ENCODE measurements around the gene ST6GALNAC4. TPM values are rescaled to one million over a fixed set of nuclear protein-coding genes. Genes with fewer than 3 reads are reported as not detected.

Gene ST6GALNAC4
- total RNA-seq, 1 experiment from 2014 or later = 25.7 TPM

DNA sequence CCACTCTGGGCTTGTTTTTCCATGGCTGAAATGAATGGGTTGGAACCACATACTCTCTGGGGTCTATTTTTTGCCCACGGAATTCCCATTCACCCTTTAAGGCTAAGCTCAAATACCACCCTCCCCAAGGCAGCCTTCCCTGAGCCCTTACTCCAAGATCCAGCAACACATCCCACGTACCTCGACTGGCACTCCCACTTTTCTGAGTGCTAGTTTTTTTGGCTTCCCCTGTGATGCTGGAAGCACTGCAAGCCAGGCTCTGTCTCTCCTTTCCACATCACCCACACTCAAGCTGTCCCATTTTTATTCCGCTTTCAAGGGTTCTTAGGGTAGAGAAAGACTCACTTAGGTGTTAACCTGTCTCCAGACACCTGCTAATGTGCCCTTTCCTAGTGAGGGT is 23.4 kb downstream of the ST6GALNAC4 start:
- ChIA-PET CTCF (no interaction called here), POLR2A (no interaction called here)
- H3K9me3 Mint-ChIP-seq = peaks cover 6% of the 10 kb centered on the region; the same call in 1 of the 2 replicates
- no peak for ATAC-seq
- no peaks in the 10 kb centered on the region for H3K27me3 Mint-ChIP-seq (ENCODE audit: low read depth)
- no peak for DNase-seq (ENCODE audit: low spot score)
- no peak for TF ChIP-seq ZBTB21 (CRISPR knock-in tag; IDR thresholded peaks at IDR 0.05; ENCODE audit: borderline replicate concordance)
- no peak for TF ChIP-seq HMGA2 (CRISPR knock-in tag; IDR thresholded peaks at IDR 0.05)
- TF ChIP-seq RELA (CRISPR knock-in tag; IDR thresholded peaks at IDR 0.05; ENCODE audit: borderline replicate concordance) = no peak
- TF ChIP-seq, protein P1, sequence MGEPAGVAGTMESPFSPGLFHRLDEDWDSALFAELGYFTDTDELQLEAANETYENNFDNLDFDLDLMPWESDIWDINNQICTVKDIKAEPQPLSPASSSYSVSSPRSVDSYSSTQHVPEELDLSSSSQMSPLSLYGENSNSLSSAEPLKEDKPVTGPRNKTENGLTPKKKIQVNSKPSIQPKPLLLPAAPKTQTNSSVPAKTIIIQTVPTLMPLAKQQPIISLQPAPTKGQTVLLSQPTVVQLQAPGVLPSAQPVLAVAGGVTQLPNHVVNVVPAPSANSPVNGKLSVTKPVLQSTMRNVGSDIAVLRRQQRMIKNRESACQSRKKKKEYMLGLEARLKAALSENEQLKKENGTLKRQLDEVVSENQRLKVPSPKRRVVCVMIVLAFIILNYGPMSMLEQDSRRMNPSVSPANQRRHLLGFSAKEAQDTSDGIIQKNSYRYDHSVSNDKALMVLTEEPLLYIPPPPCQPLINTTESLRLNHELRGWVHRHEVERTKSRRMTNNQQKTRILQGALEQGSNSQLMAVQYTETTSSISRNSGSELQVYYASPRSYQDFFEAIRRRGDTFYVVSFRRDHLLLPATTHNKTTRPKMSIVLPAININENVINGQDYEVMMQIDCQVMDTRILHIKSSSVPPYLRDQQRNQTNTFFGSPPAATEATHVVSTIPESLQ (CRISPR knock-in tag; IDR thresholded peaks at IDR 0.05) = no peak
- no peak for TF ChIP-seq JUN (CRISPR knock-in tag; IDR thresholded peaks at IDR 0.05)
- TF ChIP-seq E2F1 (CRISPR knock-in tag; IDR thresholded peaks at IDR 0.05) = no peak
- TF ChIP-seq ETV6 (CRISPR knock-in tag; IDR thresholded peaks at IDR 0.05) = no peak
- TF ChIP-seq, protein P2, sequence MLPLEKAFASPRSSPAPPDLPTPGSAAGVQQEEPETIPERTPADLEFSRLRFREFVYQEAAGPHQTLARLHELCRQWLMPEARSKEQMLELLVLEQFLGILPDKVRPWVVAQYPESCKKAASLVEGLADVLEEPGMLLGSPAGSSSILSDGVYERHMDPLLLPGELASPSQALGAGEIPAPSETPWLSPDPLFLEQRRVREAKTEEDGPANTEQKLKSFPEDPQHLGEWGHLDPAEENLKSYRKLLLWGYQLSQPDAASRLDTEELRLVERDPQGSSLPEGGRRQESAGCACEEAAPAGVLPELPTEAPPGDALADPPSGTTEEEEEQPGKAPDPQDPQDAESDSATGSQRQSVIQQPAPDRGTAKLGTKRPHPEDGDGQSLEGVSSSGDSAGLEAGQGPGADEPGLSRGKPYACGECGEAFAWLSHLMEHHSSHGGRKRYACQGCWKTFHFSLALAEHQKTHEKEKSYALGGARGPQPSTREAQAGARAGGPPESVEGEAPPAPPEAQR (CRISPR knock-in tag; IDR thresholded peaks at IDR 0.05) = no peak
- no peak for TF ChIP-seq GABPB1 (CRISPR knock-in tag; IDR thresholded peaks at IDR 0.05)
- TF ChIP-seq OVOL2 (CRISPR knock-in tag; IDR thresholded peaks at IDR 0.05; ENCODE audit: borderline replicate concordance) = no peak
- TF ChIP-seq TCF7 (CRISPR knock-in tag; IDR thresholded peaks at IDR 0.05; ENCODE audit: low read depth) = no peak
- no peak for TF ChIP-seq SMAD3 (CRISPR knock-in tag; IDR thresholded peaks at IDR 0.05; ENCODE audit: borderline replicate concordance)
- TF ChIP-seq CREM (CRISPR knock-in tag; IDR thresholded peaks at IDR 0.05) = no peak
- TF ChIP-seq FOXK1 (CRISPR knock-in tag; IDR thresholded peaks at IDR 0.05) = no peak
- no peak for TF ChIP-seq NFYB (CRISPR knock-in tag; conservative IDR thresholded peaks at IDR 0.05; ENCODE audit: low read depth)
- TF ChIP-seq, protein P3, sequence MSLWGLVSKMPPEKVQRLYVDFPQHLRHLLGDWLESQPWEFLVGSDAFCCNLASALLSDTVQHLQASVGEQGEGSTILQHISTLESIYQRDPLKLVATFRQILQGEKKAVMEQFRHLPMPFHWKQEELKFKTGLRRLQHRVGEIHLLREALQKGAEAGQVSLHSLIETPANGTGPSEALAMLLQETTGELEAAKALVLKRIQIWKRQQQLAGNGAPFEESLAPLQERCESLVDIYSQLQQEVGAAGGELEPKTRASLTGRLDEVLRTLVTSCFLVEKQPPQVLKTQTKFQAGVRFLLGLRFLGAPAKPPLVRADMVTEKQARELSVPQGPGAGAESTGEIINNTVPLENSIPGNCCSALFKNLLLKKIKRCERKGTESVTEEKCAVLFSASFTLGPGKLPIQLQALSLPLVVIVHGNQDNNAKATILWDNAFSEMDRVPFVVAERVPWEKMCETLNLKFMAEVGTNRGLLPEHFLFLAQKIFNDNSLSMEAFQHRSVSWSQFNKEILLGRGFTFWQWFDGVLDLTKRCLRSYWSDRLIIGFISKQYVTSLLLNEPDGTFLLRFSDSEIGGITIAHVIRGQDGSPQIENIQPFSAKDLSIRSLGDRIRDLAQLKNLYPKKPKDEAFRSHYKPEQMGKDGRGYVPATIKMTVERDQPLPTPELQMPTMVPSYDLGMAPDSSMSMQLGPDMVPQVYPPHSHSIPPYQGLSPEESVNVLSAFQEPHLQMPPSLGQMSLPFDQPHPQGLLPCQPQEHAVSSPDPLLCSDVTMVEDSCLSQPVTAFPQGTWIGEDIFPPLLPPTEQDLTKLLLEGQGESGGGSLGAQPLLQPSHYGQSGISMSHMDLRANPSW (CRISPR knock-in tag; conservative IDR thresholded peaks at IDR 0.05; ENCODE audit: low read depth) = no peak
- no peak for TF ChIP-seq PREB (CRISPR knock-in tag; IDR thresholded peaks at IDR 0.05; ENCODE audit: borderline replicate concordance)
- no peak for TF ChIP-seq ZNF263 (CRISPR knock-in tag; IDR thresholded peaks at IDR 0.05; ENCODE audit: low read depth)
- peaks cover 11% of the 10 kb centered on the region for H3K4me1 Mint-ChIP-seq
- no peak overlapping the region for H3K4me3 Mint-ChIP-seq
- H3K36me3 Mint-ChIP-seq = peaks cover 61% of the 10 kb centered on the region
- no peak overlapping the region for H3K27ac Mint-ChIP-seq

DNA sequence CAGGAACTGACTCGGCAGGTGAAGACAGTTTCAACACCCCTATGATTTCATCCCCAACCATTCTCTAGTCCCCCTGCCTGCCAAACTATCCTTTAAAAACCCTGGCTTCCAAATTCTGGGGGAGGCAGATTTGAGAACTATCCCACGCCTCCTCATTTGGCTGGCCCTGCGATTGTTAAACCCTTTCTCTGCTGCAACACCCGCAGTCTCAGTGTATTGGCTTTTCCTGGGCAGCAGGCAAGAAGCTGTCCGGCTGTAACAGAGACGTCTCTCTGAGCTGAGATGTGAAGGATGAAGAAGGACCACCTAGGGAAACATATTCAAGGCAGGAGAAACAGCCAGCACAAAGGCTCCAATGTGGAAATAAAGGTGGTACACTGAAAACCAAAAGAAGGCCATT is 24.0 kb downstream of the ST6GALNAC4 start:
- peaks cover 6% of the 10 kb centered on the region; the same call in 1 of the 2 replicates for H3K9me3 Mint-ChIP-seq
- POLR2A ChIA-PET = no interaction called here
- H3K36me3 Mint-ChIP-seq = peaks cover 63% of the 10 kb centered on the region
- H3K4me1 Mint-ChIP-seq = peaks cover 9% of the 10 kb centered on the region
- H3K27me3 Mint-ChIP-seq (ENCODE audit: low read depth) = no peaks in the 10 kb centered on the region
- CTCF ChIA-PET = interaction anchor here (0.6 kb wide), 1 partner anchor 92 kb away, joined by 4 read pairs; no protein-coding TSS in a partner anchor
- no peak for DNase-seq (ENCODE audit: low spot score)
- no peak overlapping the region for H3K4me3 Mint-ChIP-seq
- no peak overlapping the region for H3K27ac Mint-ChIP-seq
- ATAC-seq = no peak
- TF ChIP-seq ZNF281 (CRISPR knock-in tag; IDR thresholded peaks at IDR 0.05) = no peak
- no peak for TF ChIP-seq JUN (CRISPR knock-in tag; IDR thresholded peaks at IDR 0.05)
- TF ChIP-seq NFATC4 (CRISPR knock-in tag; IDR thresholded peaks at IDR 0.05) = no peak
- no peak for TF ChIP-seq SP1 (CRISPR knock-in tag; conservative IDR thresholded peaks at IDR 0.05)
- no peak for TF ChIP-seq ZNF121 (CRISPR knock-in tag; IDR thresholded peaks at IDR 0.05)
- TF ChIP-seq, protein P4, sequence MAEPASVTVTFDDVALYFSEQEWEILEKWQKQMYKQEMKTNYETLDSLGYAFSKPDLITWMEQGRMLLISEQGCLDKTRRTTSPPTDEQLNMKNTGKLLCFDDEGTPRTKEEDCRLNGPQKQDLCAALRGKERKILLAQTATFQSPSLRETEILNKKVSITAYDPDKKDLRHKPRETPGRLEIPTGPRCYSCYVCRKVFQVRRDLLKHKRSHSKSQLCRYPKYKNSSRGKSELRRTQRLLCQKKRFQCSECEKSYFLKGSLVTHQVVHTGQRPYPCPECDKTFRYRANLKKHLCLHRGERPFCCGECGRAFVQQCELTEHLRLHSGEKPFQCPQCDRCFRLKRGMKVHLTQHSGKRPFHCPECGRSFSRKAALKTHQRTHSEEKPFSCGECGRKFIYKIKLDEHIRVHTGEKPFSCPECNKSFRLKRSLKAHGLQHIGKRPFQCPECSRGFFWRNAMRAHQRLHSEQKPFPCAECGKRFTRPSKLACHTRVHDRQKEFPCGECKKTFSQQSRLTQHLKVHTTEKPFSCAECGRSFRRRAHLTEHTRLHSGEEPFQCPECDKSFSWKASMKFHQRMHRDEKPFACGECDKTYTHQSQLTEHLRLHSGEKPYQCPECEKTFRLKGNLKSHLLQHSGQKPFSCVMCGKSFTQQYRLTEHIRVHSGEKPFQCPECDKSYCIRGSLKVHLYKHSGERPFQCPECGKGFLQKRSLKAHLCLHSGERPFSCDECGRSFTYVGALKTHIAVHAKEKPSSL (CRISPR knock-in tag; conservative IDR thresholded peaks at IDR 0.05) = no peak
- TF ChIP-seq ZNF263 (CRISPR knock-in tag; IDR thresholded peaks at IDR 0.05; ENCODE audit: low read depth) = no peak

Data from WTC11 (cell line).